SK-N-MC (cell line): ENCODE measurements around the gene OR14A16.

Experiments
- EZH2 ChIP-seq: fragments of 200-600 bp; sonication (generic); IDR thresholded peaks from one replicate; pipeline ENCODE4 v1.6.1; 2017; ENCODE audit warnings: antibody characterized with exemption
- POLR2AphosphoS5 ChIP-seq: IDR thresholded peaks from 2 replicates; pipeline ENCODE4 v1.6.1; 2012; ENCODE audit warnings: mild to moderate bottlenecking, low read depth, low read length, borderline replicate concordance

- TF ChIP-seq POLR2AphosphoS5 (no peak), EZH2 (no peak)
These were observed 9.7 kb upstream of the OR14A16 start for GRCh38 chr1:247833601-247834000.
